ENCODE data around the gene ZNF793. TPM values are rescaled to one million over a fixed set of nuclear protein-coding genes. Genes with fewer than 3 reads are reported as not detected.

Gene ZNF793
- total and polyA plus RNA-seq, 2 of the 8 experiments (the other 6 are each of a cell fraction or from before 2014, with no cell fraction given) = 5.0 to 13.3 TPM

DNA sequence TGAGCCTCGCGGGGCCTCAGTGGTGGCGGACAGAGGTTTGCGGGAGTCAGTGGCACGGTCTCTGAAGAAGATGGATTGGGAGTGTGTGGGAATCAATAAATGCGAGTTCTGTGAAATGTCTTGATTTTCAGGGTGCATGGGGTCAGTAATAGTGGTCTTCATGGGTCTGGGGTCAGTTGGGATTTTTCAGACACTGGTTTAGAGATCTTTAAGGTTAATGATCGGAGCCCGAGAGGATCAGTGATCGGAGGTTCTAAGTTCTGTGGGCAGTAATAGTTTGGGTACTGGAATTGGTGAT is 377 bp downstream of the ZNF793 start:
- Histone ChIP-seq H3K9ac (replicated peaks in 1 of 4; ENCODE audit: extremely low read depth in 1 of 4, low read depth in 3 of 4, low read length in 3 of 4) (peak overlapping the region; percentile 90 to 100 (median 97)), H3K56ac (replicated peaks; ENCODE audit: insufficient read length, low read depth, low read length) (peak overlapping the region; percentile 63), H3K27ac (ENCODE audit: low read depth, low read length) (peak overlapping the region; percentile 98; the same call in 1 of the 2 replicates)

More for the DNA sequence above, 377 bp downstream of the ZNF793 start:
- H4K8ac ChIP-seq (ENCODE audit: extremely low read depth, insufficient read depth, low read length) = peak overlapping the region; percentile 98; the same call in 1 of the 2 replicates
- H3K23me2 ChIP-seq (ENCODE audit: low read depth, low read length) = peaks cover 13% of the 10 kb centered on the region
- H3K4ac ChIP-seq (replicated peaks; ENCODE audit: insufficient read length, low read depth, low read length) = peak overlapping the region; percentile 22
- peak; percentile 27 for TF ChIP-seq SAP30 (IDR thresholded peaks at IDR 0.05; ENCODE audit: insufficient read depth, insufficient replicate concordance, low read length)
- TF ChIP-seq HDAC2 (IDR thresholded peaks at IDR 0.05; ENCODE audit: borderline replicate concordance in 1 of 2, low read depth in 2 of 2, low read length in 2 of 2) = no peak
- TF ChIP-seq RAD21 (IDR thresholded peaks at IDR 0.05 in 1 of 2, conservative IDR thresholded peaks at IDR 0.05 in 1 of 2; ENCODE audit: low read depth in 2 of 2, low read length in 2 of 2) = no peak
- H2BK20ac ChIP-seq (ENCODE audit: low read length) = no peak overlapping the region
- H3K4me3 ChIP-seq (ENCODE audit: extremely low read depth in 1 of 4, insufficient read depth in 2 of 4, low read depth in 3 of 4, low read length in 4 of 4) = peak overlapping the region; percentile 72 to 95 (median 86)
- no peak overlapping the region for H3K14ac ChIP-seq (ENCODE audit: insufficient read length)
- H3K23ac ChIP-seq (ENCODE audit: insufficient read length) = no peak overlapping the region
- H2AK5ac ChIP-seq (ENCODE audit: low read depth, low read length) = no peak overlapping the region
- H3K36me3 ChIP-seq (ENCODE audit: control insufficient read depth in 2 of 4, insufficient read depth in 4 of 4, low read length in 3 of 4) = peaks cover 0 to 14% (median 3%) of the 10 kb centered on the region in 4 experiments; a peak in 5 of 8 replicates
- 5% methylated on average over 9 of the region's 9 CpGs; no CpG with 5 or more reads in 1 of the 2 experiments for WGBS, 2 experiments (ENCODE audit: extremely low coverage in 1 of 2, insufficient coverage in 1 of 2, insufficient read length in 1 of 2, insufficient replicate concordance in 2 of 2, low coverage in 1 of 2, low lambda C conversion rate in 2 of 2, missing lambda C conversion rate in 1 of 2)
- DNase-seq (ENCODE audit: low read depth in 1 of 2, low spot score in 2 of 2) = no peak
- H2BK120ac ChIP-seq (replicated peaks; ENCODE audit: low read depth, low read length) = no peak overlapping the region
- FAIRE-seq = peak; percentile 65
- no peak overlapping the region for H4K91ac ChIP-seq (replicated peaks; ENCODE audit: insufficient read length, low read length)
- peak overlapping the region; percentile 98 for H2AFZ ChIP-seq (ENCODE audit: low read length)
- peak overlapping the region; percentile 100 for H2BK5ac ChIP-seq (ENCODE audit: low read depth, low read length)
- H3K4me1 ChIP-seq (replicated peaks in 1 of 4; ENCODE audit: control insufficient read depth in 3 of 4, insufficient read depth in 4 of 4, low read length in 3 of 4) = peaks cover 4 to 6% (median 4%) of the 10 kb centered on the region in 4 experiments; a peak in 4 of 7 replicates
- H3K79me2 ChIP-seq (ENCODE audit: control insufficient read depth in 1 of 2, insufficient read depth in 2 of 2, low read length in 2 of 2) = peaks cover 0 to 8% of the 10 kb centered on the region in 2 experiments; a peak in 1 of 4 replicates
- H2BK15ac ChIP-seq (ENCODE audit: low read length) = no peak overlapping the region
- 0 out of 4 replicates have a peak, but pooled peaks cover 0 to 2% of the 10 kb centered on the region in 2 experiments for H3K9me3 ChIP-seq (ENCODE audit: insufficient read depth in 2 of 2, low read depth in 1 of 2, low read length in 1 of 2)
- peak overlapping the region; percentile 89; the same call in 1 of the 2 replicates for H2BK12ac ChIP-seq (ENCODE audit: low read depth, low read length)
- H3K79me1 ChIP-seq (ENCODE audit: low read depth, low read length) = peaks cover 4% of the 10 kb centered on the region; the same call in 1 of the 2 replicates
- no peak overlapping the region for H4K5ac ChIP-seq (ENCODE audit: insufficient read length, low read depth, low read length)
- peak overlapping the region; percentile 80 to 99 for H3K4me2 ChIP-seq (ENCODE audit: insufficient read depth in 1 of 2, low read depth in 2 of 2, low read length in 2 of 2)
- H4K20me1 ChIP-seq (replicated peaks in 1 of 2; ENCODE audit: control insufficient read depth in 1 of 2, insufficient read depth in 2 of 2, low read length in 2 of 2) = no peaks in the 10 kb centered on the region
- ChIA-PET CTCF (ENCODE audit: partially characterized antibody) (interaction anchor here (0.5 kb wide), 1 partner anchor 150 kb away, joined by 3 read pairs; no protein-coding TSS in a partner anchor), POLR2A (ENCODE audit: partially characterized antibody) (interaction anchor here (0.6 to 2.9 kb wide), 33 partner anchors 8 to 1018 kb away, joined by 3 to 47 read pairs (median 5); partner anchors contain the start of genes ZFP30, ZNF527, ZNF540 and ZNF569)
- no peak overlapping the region for H3K18ac ChIP-seq (ENCODE audit: extremely low read depth, low read length)
- no peaks in the 10 kb centered on the region for H3K27me3 ChIP-seq (replicated peaks in 1 of 4; ENCODE audit: control insufficient read depth in 3 of 4, extremely low read depth in 1 of 4, insufficient read depth in 3 of 4, low read length in 3 of 4)
